COLO668 (cell line): ENCODE data around the gene METTL18.
A peak's percentile ranks its signal among the peaks of the same experiment; 100 is the strongest.
"Not testable (repeated sequence)": the region's sequence is repeated elsewhere in the genome, so short reads cannot be mapped to it uniquely, and the experiment has no call there.

Experiments
- DNase-seq: peaks from one replicate; lab custom pipeline; 2025; ENCODE audit not compliant: unreplicated experiment; lab: John Stamatoyannopoulos, UW

The METTL18 gene

GRCh38 chr1:169794530-169795416 lies at the start of gene METTL18:
METTL18 (minus strand) TSS chr1:169794907; CDS start chr1:169793695, 1,212 bp downstream.
- peak; percentile 95 for DNase-seq

- no peak for DNase-seq
Observed at GRCh38 chr1:169838942-169839341, 44.2 kb upstream of the METTL18 start.

- no peak for DNase-seq
Observed at GRCh38 chr1:169836198-169836597, 41.5 kb upstream of the METTL18 start.

- no peak for DNase-seq
Observed at GRCh38 chr1:169835647-169836046, 40.9 kb upstream of the METTL18 start.

GRCh38 chr1:169834869-169835268 lies 40.2 kb upstream of the METTL18 start:
- DNase-seq: no peak

- DNase-seq: no peak
Observed at GRCh38 chr1:169833179-169833901, 38.6 kb upstream of the METTL18 start.

- DNase-seq: no peak
Observed at GRCh38 chr1:169829671-169830070, 35.0 kb upstream of the METTL18 start.

GRCh38 chr1:169824153-169824552 lies 29.4 kb upstream of the METTL18 start:
- no peak for DNase-seq

GRCh38 chr1:169821500-169821899 lies 26.8 kb upstream of the METTL18 start:
- no peak for DNase-seq

- no peak for DNase-seq
Observed at GRCh38 chr1:169816617-169817016, 21.9 kb upstream of the METTL18 start.

- DNase-seq: no peak
Observed at GRCh38 chr1:169814265-169814664, 19.6 kb upstream of the METTL18 start.

- no peak for DNase-seq
Observed at GRCh38 chr1:169812131-169812530, 17.4 kb upstream of the METTL18 start.

- not testable (repeated sequence) for DNase-seq
Observed at GRCh38 chr1:169811418-169812035, 16.8 kb upstream of the METTL18 start.

GRCh38 chr1:169809370-169810095 lies 14.8 kb upstream of the METTL18 start:
- peak; percentile 9 for DNase-seq

GRCh38 chr1:169804941-169805340 lies 10.2 kb upstream of the METTL18 start:
- DNase-seq: no peak

- no peak for DNase-seq
Observed at GRCh38 chr1:169802888-169803287, 8.2 kb upstream of the METTL18 start.

GRCh38 chr1:169797281-169797680 lies 2.6 kb upstream of the METTL18 start:
- DNase-seq: no peak

GRCh38 chr1:169796274-169796810 lies 1.6 kb upstream of the METTL18 start:
- no peak for DNase-seq

GRCh38 chr1:169795687-169796086 lies 980 bp upstream of the METTL18 start:
- DNase-seq: no peak

- no peak for DNase-seq
Observed at GRCh38 chr1:169793730-169794129, 977 bp downstream of the METTL18 start.

GRCh38 chr1:169788402-169788801 lies 6.3 kb downstream of the METTL18 start:
- no peak for DNase-seq
